Mesenchymal stem cell (in vitro differentiated cells and primary cell): ENCODE data around the gene FNDC3B.

Experiments
- DNase-seq: peaks from one replicate; pipeline ENCODE4 v3.0.0-alpha.2; 2013
- H2AFZ ChIP-seq: one replicate; pipeline ENCODE4 v1.6.1; 2013; ENCODE audit warnings: low read depth, mild to moderate bottlenecking, control low read depth, inconsistent platforms, low read length, moderate library complexity
- H2AK5ac ChIP-seq: 2 replicates; pipeline ENCODE4 v1.6.1; 2013; ENCODE audit warnings: low read length, moderate library complexity, mild to moderate bottlenecking, inconsistent platforms; ENCODE audit not compliant: severe bottlenecking
- H2BK120ac ChIP-seq: one replicate; pipeline ENCODE4 v1.6.1; 2013; ENCODE audit warnings: low read depth, mild to moderate bottlenecking, inconsistent platforms, low read length, moderate library complexity
- H2BK12ac ChIP-seq, 2 experiments: one replicate each; pipeline ENCODE4 v1.6.1; 2013; ENCODE audit warnings: inconsistent platforms in 2 of 2, low read length in 2 of 2, mild to moderate bottlenecking in 2 of 2, moderate library complexity in 2 of 2, control low read depth in 1 of 2
- H2BK15ac ChIP-seq: one replicate; pipeline ENCODE4 v1.6.1; 2013; ENCODE audit warnings: mild to moderate bottlenecking, low read depth, inconsistent platforms; ENCODE audit not compliant: poor library complexity, severe bottlenecking
- H2BK5ac ChIP-seq: 2 replicates; pipeline ENCODE4 v1.6.1; 2013; ENCODE audit warnings: low read depth, mild to moderate bottlenecking, low read length, control low read depth, inconsistent platforms; ENCODE audit not compliant: poor library complexity, severe bottlenecking
- H3K14ac ChIP-seq, 2 experiments: one replicate each; pipeline ENCODE4 v1.6.1; 2013; ENCODE audit warnings: inconsistent platforms in 2 of 2, low read length in 2 of 2, control low read depth in 1 of 2, mild to moderate bottlenecking in 1 of 2, moderate library complexity in 1 of 2
- H3K18ac ChIP-seq, 2 experiments: one replicate each; pipeline ENCODE4 v1.6.1; 2013; ENCODE audit warnings: inconsistent platforms in 2 of 2, low read length in 2 of 2, control low read depth in 1 of 2, low read depth in 1 of 2, mild to moderate bottlenecking in 1 of 2
- H3K23ac ChIP-seq, 2 experiments: one replicate each; pipeline ENCODE4 v1.6.1; 2013; ENCODE audit warnings: inconsistent platforms in 2 of 2, low read length in 2 of 2, mild to moderate bottlenecking in 2 of 2, moderate library complexity in 2 of 2, control low read depth in 1 of 2
- H3K27ac ChIP-seq: 2 replicates; pipeline ENCODE4 v1.5.1; 2013; ENCODE audit warnings: mild to moderate bottlenecking, moderate library complexity, low read length, control low read depth, inconsistent platforms; ENCODE audit not compliant: poor library complexity, severe bottlenecking
- H3K27me3 ChIP-seq, 2 experiments: 2 replicates each; pipeline versions ENCODE4 v1.6.1 to v1.7.0; 2013; ENCODE audit warnings: low read length in 2 of 2, mild to moderate bottlenecking in 2 of 2, moderate library complexity in 2 of 2, control low read depth in 1 of 2, inconsistent platforms in 1 of 2; ENCODE audit not compliant: control insufficient read depth in 1 of 2, insufficient read depth in 1 of 2
- H3K36me3 ChIP-seq, 2 experiments: 2 replicates each; pipeline versions ENCODE4 v1.6.1 to v1.7.0; 2013; ENCODE audit warnings: low read length in 2 of 2, control low read depth in 1 of 2, inconsistent platforms in 1 of 2, low read depth in 1 of 2, mild to moderate bottlenecking in 1 of 2; ENCODE audit not compliant: insufficient read depth in 2 of 2, control insufficient read depth in 1 of 2
- H3K4ac ChIP-seq, 2 experiments: one replicate each; pipeline ENCODE4 v1.6.1; 2013; ENCODE audit warnings: inconsistent platforms in 2 of 2, low read length in 2 of 2, mild to moderate bottlenecking in 2 of 2, moderate library complexity in 2 of 2, control low read depth in 1 of 2, low read depth in 1 of 2
- H3K4me1 ChIP-seq: 2 replicates; pipeline ENCODE4 v1.6.1; 2013; ENCODE audit warnings: low read depth, low read length, control low read depth; ENCODE audit not compliant: control insufficient read depth, insufficient read depth
- H3K4me2 ChIP-seq: 2 replicates; pipeline ENCODE4 v1.6.1; 2013; ENCODE audit warnings: low read length, mild to moderate bottlenecking, inconsistent platforms; ENCODE audit not compliant: poor library complexity, severe bottlenecking
- H3K4me3 ChIP-seq, 2 experiments: 2 replicates each; pipeline versions ENCODE4 v1.5.1 to v1.7.0; 2013; ENCODE audit warnings: low read length in 2 of 2, mild to moderate bottlenecking in 2 of 2, control low read depth in 1 of 2, low read depth in 1 of 2; ENCODE audit not compliant: insufficient read depth in 1 of 2
- H3K79me1 ChIP-seq: replicated peaks from 2 replicates; pipeline ENCODE4 v1.6.1; 2013; ENCODE audit warnings: mild to moderate bottlenecking, control low read depth, low read length, inconsistent platforms; ENCODE audit not compliant: poor library complexity, severe bottlenecking
- H3K9ac ChIP-seq: 2 replicates; pipeline ENCODE4 v1.7.0; 2013; ENCODE audit warnings: mild to moderate bottlenecking, low read length, moderate library complexity
- H3K9me3 ChIP-seq: 2 replicates; pipeline ENCODE4 v1.7.0; 2013; ENCODE audit warnings: mild to moderate bottlenecking, low read length; ENCODE audit not compliant: control insufficient read depth
- H4K8ac ChIP-seq: one replicate; pipeline ENCODE4 v1.6.1; 2013; ENCODE audit warnings: inconsistent platforms, mild to moderate bottlenecking, low read length, moderate library complexity
- H4K91ac ChIP-seq: one replicate; pipeline ENCODE4 v1.6.1; 2013; ENCODE audit warnings: mild to moderate bottlenecking, low read length, inconsistent platforms
- WGBS: methylation state at CpG from one replicate; pipeline ENCODE4 v1.1.7; 2013; ENCODE audit warnings: mixed read lengths; 5-methylcytosine and 5-hydroxymethylcytosine counted together

FNDC3B gene

GRCh38 chr3:172275586-172275985, 236.2 kb downstream of the FNDC3B start:
- H2BK5ac ChIP-seq: no peak overlapping the region
- H2BK120ac ChIP-seq: no peak overlapping the region
- H3K4me2 ChIP-seq: no peak overlapping the region
- H4K8ac ChIP-seq: no peak overlapping the region
- H2BK15ac ChIP-seq: no peak overlapping the region
- H3K23ac ChIP-seq: no peak overlapping the region
- H4K91ac ChIP-seq: no peak overlapping the region
- H2AK5ac ChIP-seq: no peak overlapping the region
- H3K9ac ChIP-seq: no peak overlapping the region
- H3K4ac ChIP-seq: no peak overlapping the region
- no peak overlapping the region for H3K18ac ChIP-seq
- peaks cover 6 to 71% of the 10 kb centered on the region in 2 experiments for H3K36me3 ChIP-seq
- peaks cover 17% of the 10 kb centered on the region for H3K79me1 ChIP-seq
- no peak overlapping the region for H3K14ac ChIP-seq
- peaks cover 6% of the 10 kb centered on the region for H3K4me1 ChIP-seq
- no CpG with 5 or more reads among the region's 1 CpG for WGBS
- no peak for DNase-seq
- H3K4me3 ChIP-seq: no peak overlapping the region
- no peak overlapping the region for H2AFZ ChIP-seq
- no peaks in the 10 kb centered on the region for H3K9me3 ChIP-seq
- no peak overlapping the region for H2BK12ac ChIP-seq
- H3K27me3 ChIP-seq: no peaks in the 10 kb centered on the region
- H3K27ac ChIP-seq: no peak overlapping the region

DNA sequence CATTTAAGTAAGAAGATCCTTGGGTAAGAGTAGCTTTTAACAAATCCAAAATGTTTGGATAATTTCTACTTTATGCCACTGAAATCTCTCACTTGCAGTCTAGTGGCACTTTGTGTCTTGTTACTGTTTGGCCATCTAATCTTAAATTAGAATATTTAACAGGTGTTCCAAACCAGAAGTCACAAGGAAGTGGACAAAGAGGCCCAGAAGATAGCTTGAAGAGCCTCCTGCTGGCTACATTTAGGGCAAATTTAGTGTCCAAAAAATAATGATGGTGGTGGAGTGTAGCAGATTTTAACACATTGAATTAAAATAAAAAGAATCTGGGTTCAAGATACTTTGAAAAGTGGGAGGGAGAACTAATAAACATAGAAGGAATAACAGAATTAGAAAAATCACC, 236.7 kb downstream of the FNDC3B start:
- Histone ChIP-seq H2AK5ac (no peak overlapping the region), H3K23ac (no peak overlapping the region), H3K9ac (no peak overlapping the region), H3K4me3 (no peak overlapping the region), H4K91ac (no peak overlapping the region), H3K4me1 (peaks cover 6% of the 10 kb centered on the region), H3K27ac (no peak overlapping the region), H4K8ac (no peak overlapping the region), H3K18ac (no peak overlapping the region), H2AFZ (no peak overlapping the region), H2BK5ac (no peak overlapping the region), H3K4me2 (no peak overlapping the region), H2BK120ac (no peak overlapping the region), H3K4ac (no peak overlapping the region), H3K27me3 (no peaks in the 10 kb centered on the region), H2BK15ac (no peak overlapping the region), H3K9me3 (no peaks in the 10 kb centered on the region), H3K36me3 (peaks cover 6 to 67% of the 10 kb centered on the region in 2 experiments), H3K14ac (no peak overlapping the region), H3K79me1 (peaks cover 14% of the 10 kb centered on the region), H2BK12ac (no peak overlapping the region)
- DNase-seq: no peak

GRCh38 chr3:172277151-172277652, 237.8 kb downstream of the FNDC3B start:
- Histone ChIP-seq H4K91ac (no peak overlapping the region), H3K27me3 (no peaks in the 10 kb centered on the region)
- 78% methylated on average over 4 of the region's 5 CpGs for WGBS

GRCh38 chr3:172279191-172279640, 239.8 kb downstream of the FNDC3B start:
- peaks cover 16% of the 10 kb centered on the region for H3K79me1 ChIP-seq
- WGBS: 66% methylated on average over 4 of the region's 5 CpGs
- no peak overlapping the region for H4K8ac ChIP-seq
- no peak overlapping the region for H2AFZ ChIP-seq
- peaks cover 3 to 77% of the 10 kb centered on the region in 2 experiments for H3K36me3 ChIP-seq
- H2BK5ac ChIP-seq: no peak overlapping the region
- H2BK12ac ChIP-seq: no peak overlapping the region
- no peak overlapping the region for H3K4me3 ChIP-seq
- H3K9ac ChIP-seq: no peak overlapping the region
- no peaks in the 10 kb centered on the region for H3K27me3 ChIP-seq
- H3K23ac ChIP-seq: no peak overlapping the region
- H3K4me1 ChIP-seq: peaks cover 8% of the 10 kb centered on the region
- DNase-seq: peak; percentile 22
- no peak overlapping the region for H3K4me2 ChIP-seq
- no peak overlapping the region for H3K14ac ChIP-seq
- H3K27ac ChIP-seq: peak overlapping the region; percentile 81
- no peak overlapping the region for H3K4ac ChIP-seq
- no peak overlapping the region for H4K91ac ChIP-seq
- no peaks in the 10 kb centered on the region for H3K9me3 ChIP-seq
- H2BK120ac ChIP-seq: no peak overlapping the region
- H3K18ac ChIP-seq: no peak overlapping the region
- H2BK15ac ChIP-seq: no peak overlapping the region
- H2AK5ac ChIP-seq: no peak overlapping the region

More at GRCh38 chr3:172277151-172277652, 237.8 kb downstream of the FNDC3B start:
- Histone ChIP-seq H2BK120ac (no peak overlapping the region), H3K4me1 (peaks cover 8% of the 10 kb centered on the region), H3K27ac (no peak overlapping the region), H2BK5ac (no peak overlapping the region), H4K8ac (no peak overlapping the region), H2BK12ac (no peak overlapping the region), H2BK15ac (no peak overlapping the region), H3K79me1 (peaks cover 13% of the 10 kb centered on the region), H3K18ac (no peak overlapping the region), H3K4ac (no peak overlapping the region), H3K14ac (no peak overlapping the region), H3K9me3 (no peaks in the 10 kb centered on the region), H3K36me3 (peaks cover 3 to 69% of the 10 kb centered on the region in 2 experiments), H3K4me2 (no peak overlapping the region), H2AFZ (no peak overlapping the region), H2AK5ac (no peak overlapping the region), H3K4me3 (no peak overlapping the region), H3K9ac (no peak overlapping the region), H3K23ac (no peak overlapping the region)
- no peak for DNase-seq
